NB4 (cell line): Measurements from ENCODE around the gene ANAPC10.

Experiments used
- MAX ChIP-seq: IDR thresholded peaks from 2 replicates; pipeline ENCODE4 v1.6.1; 2011; ENCODE audit warnings: low read depth, low read length
- TF ChIP-seq, protein P1 (sequence below): IDR thresholded peaks from one replicate; pipeline ENCODE4 v1.5.1; 2012; ENCODE audit warnings: low read depth, low read length

DNA sequence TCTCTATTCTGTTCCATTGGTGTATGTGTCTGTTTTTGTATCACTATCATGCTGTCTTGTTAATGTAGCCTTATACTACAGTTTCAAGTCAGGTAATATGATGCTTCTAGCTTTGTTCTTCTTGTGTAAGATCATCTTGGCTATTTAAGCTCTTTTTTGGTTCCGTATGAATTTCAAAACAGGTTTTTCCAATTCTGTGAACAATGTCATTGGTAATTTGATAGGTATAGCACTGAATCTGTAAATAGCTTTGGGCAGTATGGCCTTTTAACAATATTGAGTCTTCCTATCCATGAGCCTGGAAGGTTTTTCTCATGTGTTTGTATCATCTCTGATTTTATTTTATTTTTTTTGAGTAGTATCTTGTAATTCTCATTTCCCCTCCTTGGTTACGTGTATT lies 94.3 kb downstream of the ANAPC10 start:
- TF ChIP-seq, protein P1, sequence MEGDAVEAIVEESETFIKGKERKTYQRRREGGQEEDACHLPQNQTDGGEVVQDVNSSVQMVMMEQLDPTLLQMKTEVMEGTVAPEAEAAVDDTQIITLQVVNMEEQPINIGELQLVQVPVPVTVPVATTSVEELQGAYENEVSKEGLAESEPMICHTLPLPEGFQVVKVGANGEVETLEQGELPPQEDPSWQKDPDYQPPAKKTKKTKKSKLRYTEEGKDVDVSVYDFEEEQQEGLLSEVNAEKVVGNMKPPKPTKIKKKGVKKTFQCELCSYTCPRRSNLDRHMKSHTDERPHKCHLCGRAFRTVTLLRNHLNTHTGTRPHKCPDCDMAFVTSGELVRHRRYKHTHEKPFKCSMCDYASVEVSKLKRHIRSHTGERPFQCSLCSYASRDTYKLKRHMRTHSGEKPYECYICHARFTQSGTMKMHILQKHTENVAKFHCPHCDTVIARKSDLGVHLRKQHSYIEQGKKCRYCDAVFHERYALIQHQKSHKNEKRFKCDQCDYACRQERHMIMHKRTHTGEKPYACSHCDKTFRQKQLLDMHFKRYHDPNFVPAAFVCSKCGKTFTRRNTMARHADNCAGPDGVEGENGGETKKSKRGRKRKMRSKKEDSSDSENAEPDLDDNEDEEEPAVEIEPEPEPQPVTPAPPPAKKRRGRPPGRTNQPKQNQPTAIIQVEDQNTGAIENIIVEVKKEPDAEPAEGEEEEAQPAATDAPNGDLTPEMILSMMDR, result no peak
- TF ChIP-seq MAX, result no peak
